ENCODE data around the gene CTXND1. TPM values are rescaled to one million over a fixed set of nuclear protein-coding genes. Genes with fewer than 3 reads are reported as not detected.

CTXND1 gene
- total and polyA plus RNA-seq, 2 experiments from 2014 or later, result not detected

- Histone ChIP-seq H3K4me3 (no peak overlapping the region), H3K9ac (no peak overlapping the region), H4K20me1 (ENCODE audit: insufficient read depth) (no peaks in the 10 kb centered on the region), H3F3A (ENCODE audit: insufficient read depth) (no peaks in the 10 kb centered on the region), H3K4me1 (ENCODE audit: insufficient read depth) (no peaks in the 10 kb centered on the region), H3K27ac (no peak overlapping the region), H3K9me3 (ENCODE audit: low read depth) (no peaks in the 10 kb centered on the region), H2AFZ (no peak overlapping the region), H3K79me2 (ENCODE audit: insufficient read depth) (no peaks in the 10 kb centered on the region), H3K36me3 (ENCODE audit: low read depth) (no peaks in the 10 kb centered on the region), H3K4me2 (ENCODE audit: unreplicated experiment) (no peak overlapping the region), H3K27me3 (replicated peaks; ENCODE audit: insufficient read depth) (no peaks in the 10 kb centered on the region), H3K9me2 (ENCODE audit: insufficient read depth) (no peaks in the 10 kb centered on the region)
- no peak for DNase-seq
- WGBS, 2 experiments (ENCODE audit: low coverage in 1 of 2, low lambda C conversion rate in 2 of 2, missing lambda C conversion rate in 2 of 2), result 69 to 71% methylated on average over 11 of the region's 11 CpGs
- TF ChIP-seq EZH2 (IDR thresholded peaks at IDR 0.05; ENCODE audit: insufficient read depth, poor library complexity, severe bottlenecking) (no peak), EZH2phosphoT487 (IDR thresholded peaks at IDR 0.05; ENCODE audit: insufficient read depth, low read depth) (no peak)
- in situ Hi-C loops (cut with MboI), result no loop called here
These were observed 43.0 kb downstream of the CTXND1 start for GRCh38 chr15:80208758-80209734.

GRCh38 chr15:80207887-80208286 is 44.1 kb downstream of the CTXND1 start:
- in situ Hi-C loops (cut with MboI), result no loop called here
- Histone ChIP-seq H3K79me2 (ENCODE audit: insufficient read depth) (no peaks in the 10 kb centered on the region), H2AFZ (no peak overlapping the region), H3K36me3 (ENCODE audit: low read depth) (no peaks in the 10 kb centered on the region), H3K9ac (no peak overlapping the region), H3K27me3 (replicated peaks; ENCODE audit: insufficient read depth) (no peaks in the 10 kb centered on the region), H4K20me1 (ENCODE audit: insufficient read depth) (no peaks in the 10 kb centered on the region), H3K27ac (no peak overlapping the region), H3K4me1 (ENCODE audit: insufficient read depth) (no peaks in the 10 kb centered on the region), H3K9me2 (ENCODE audit: insufficient read depth) (no peaks in the 10 kb centered on the region), H3K4me3 (no peak overlapping the region), H3K9me3 (ENCODE audit: low read depth) (no peaks in the 10 kb centered on the region), H3K4me2 (ENCODE audit: unreplicated experiment) (no peak overlapping the region), H3F3A (ENCODE audit: insufficient read depth) (no peaks in the 10 kb centered on the region)
- WGBS, 2 experiments (ENCODE audit: low coverage in 1 of 2, low lambda C conversion rate in 2 of 2, missing lambda C conversion rate in 2 of 2), result 64 to 66% methylated on average over 3 of the region's 3 CpGs
- DNase-seq, result peak; percentile 29
- no peak for TF ChIP-seq EZH2phosphoT487 (IDR thresholded peaks at IDR 0.05; ENCODE audit: insufficient read depth, low read depth)
- no peak for TF ChIP-seq EZH2 (IDR thresholded peaks at IDR 0.05; ENCODE audit: insufficient read depth, poor library complexity, severe bottlenecking)

- H3K27me3 ChIP-seq (replicated peaks; ENCODE audit: insufficient read depth), result no peaks in the 10 kb centered on the region
- DNase-seq, result no peak
- 82% methylated on average over 4 of the region's 4 CpGs for WGBS, 2 experiments (ENCODE audit: low coverage in 1 of 2, low lambda C conversion rate in 2 of 2, missing lambda C conversion rate in 2 of 2)
- no peak overlapping the region for H3K27ac ChIP-seq
- H3K4me2 ChIP-seq (ENCODE audit: unreplicated experiment), result no peak overlapping the region
- H3K9me3 ChIP-seq (ENCODE audit: low read depth), result no peaks in the 10 kb centered on the region
- no peaks in the 10 kb centered on the region for H3K36me3 ChIP-seq (ENCODE audit: low read depth)
- in situ Hi-C loops (cut with MboI), result no loop called here
- H3K9ac ChIP-seq, result no peak overlapping the region
- H3K4me3 ChIP-seq, result no peak overlapping the region
- H4K20me1 ChIP-seq (ENCODE audit: insufficient read depth), result no peaks in the 10 kb centered on the region
- no peaks in the 10 kb centered on the region for H3K9me2 ChIP-seq (ENCODE audit: insufficient read depth)
- no peak overlapping the region for H2AFZ ChIP-seq
- no peak for TF ChIP-seq EZH2phosphoT487 (IDR thresholded peaks at IDR 0.05; ENCODE audit: insufficient read depth, low read depth)
- no peak for TF ChIP-seq EZH2 (IDR thresholded peaks at IDR 0.05; ENCODE audit: insufficient read depth, poor library complexity, severe bottlenecking)
- no peaks in the 10 kb centered on the region for H3K4me1 ChIP-seq (ENCODE audit: insufficient read depth)
- no peaks in the 10 kb centered on the region for H3K79me2 ChIP-seq (ENCODE audit: insufficient read depth)
- no peaks in the 10 kb centered on the region for H3F3A ChIP-seq (ENCODE audit: insufficient read depth)
These were observed 47.8 kb downstream of the CTXND1 start for GRCh38 chr15:80204231-80204630.

- 52 to 53% methylated on average over 10 of the region's 10 CpGs for WGBS, 2 experiments (ENCODE audit: low coverage in 1 of 2, low lambda C conversion rate in 2 of 2, missing lambda C conversion rate in 2 of 2)
- Histone ChIP-seq H3K4me3 (no peak overlapping the region), H3K9me2 (ENCODE audit: insufficient read depth) (no peaks in the 10 kb centered on the region), H3K9ac (no peak overlapping the region), H3K36me3 (ENCODE audit: low read depth) (no peaks in the 10 kb centered on the region), H3K79me2 (ENCODE audit: insufficient read depth) (no peaks in the 10 kb centered on the region), H3K27me3 (replicated peaks; ENCODE audit: insufficient read depth) (no peaks in the 10 kb centered on the region), H4K20me1 (ENCODE audit: insufficient read depth) (no peaks in the 10 kb centered on the region), H3K4me2 (ENCODE audit: unreplicated experiment) (no peak overlapping the region), H2AFZ (no peak overlapping the region), H3K4me1 (ENCODE audit: insufficient read depth) (no peaks in the 10 kb centered on the region), H3K9me3 (ENCODE audit: low read depth) (no peaks in the 10 kb centered on the region), H3F3A (ENCODE audit: insufficient read depth) (no peaks in the 10 kb centered on the region), H3K27ac (no peak overlapping the region)
- TF ChIP-seq EZH2 (IDR thresholded peaks at IDR 0.05; ENCODE audit: insufficient read depth, poor library complexity, severe bottlenecking), result no peak
- TF ChIP-seq EZH2phosphoT487 (IDR thresholded peaks at IDR 0.05; ENCODE audit: insufficient read depth, low read depth), result no peak
- DNase-seq, result no peak
- in situ Hi-C loops (cut with MboI), result no loop called here
These were observed 48.6 kb downstream of the CTXND1 start for GRCh38 chr15:80203361-80203885.

Measured in GM23248 (cell line).